Upper lobe of left lung (tissue), 6 donors: ENCODE data around the gene CTSH. TPM values are rescaled to one million over a fixed set of nuclear protein-coding genes. Genes with fewer than 3 reads are reported as not detected.
A peak's percentile ranks its signal among the peaks of the same experiment; 100 is the strongest.

Experiments used
- ATAC-seq, 2 donors: fragments of 200-7000 bp; cut with Tn5 transposase; one replicate each; pipeline ENCODE4 v1.9.1; 2022; ENCODE audit warnings: mild to moderate bottlenecking in 2 of 2, moderate library complexity in 2 of 2; ENCODE audit not compliant: low FRiP score in 2 of 2
- DNase-seq, 2 donors: peaks; one replicate each; pipeline ENCODE4 v3.0.0-alpha.2; 2019 to 2020
- H3K27ac ChIP-seq, 4 donors: fragments of 200-600 bp; sonication (generic); one replicate each; pipeline ENCODE4 v1.5.1; 2016 to 2019
- H3K27me3 ChIP-seq, 4 donors: fragments of 200-600 bp; sonication (generic); one replicate each; pipeline ENCODE4 v1.5.1; 2017 to 2019
- H3K36me3 ChIP-seq, 4 donors: fragments of 200-600 bp; sonication (generic); one replicate each; pipeline ENCODE4 v1.5.1; 2016 to 2019
- H3K4me1 ChIP-seq, 4 donors: fragments of 200-600 bp; sonication (generic); one replicate each; pipeline ENCODE4 v1.5.1; 2018 to 2019
- H3K4me3 ChIP-seq, 4 donors: fragments of 200-600 bp; sonication (generic); one replicate each; pipeline ENCODE4 v1.5.1; 2017 to 2019; ENCODE audit warnings: mild to moderate bottlenecking in 2 of 4, moderate library complexity in 1 of 4
- H3K9me3 ChIP-seq, 4 donors: fragments of 200-600 bp; sonication (generic); one replicate each; pipeline ENCODE4 v1.5.1; 2018 to 2019
- EP300 ChIP-seq, 4 donors: sonication (generic); formaldehyde crosslinking; IDR thresholded peaks; one replicate each; pipeline ENCODE4 v1.5.1; 2017; ENCODE audit warnings: antibody characterized with exemption in 4 of 4, control low read depth in 2 of 4
- POLR2A ChIP-seq, 4 donors: fragments of 450-650 bp; IDR thresholded peaks; one replicate each; pipeline ENCODE4 v1.5.1; 2016 to 2017; ENCODE audit warnings: antibody characterized with exemption in 4 of 4, mild to moderate bottlenecking in 2 of 4
- POLR2AphosphoS5 ChIP-seq, 2 donors: sonication (generic); formaldehyde crosslinking; IDR thresholded peaks; one replicate each; pipeline ENCODE4 v1.5.1; 2017; ENCODE audit warnings: antibody characterized with exemption in 2 of 2
- WGBS, 2 donors: methylation state at CpG; one replicate each; pipeline ENCODE4 v1.1.5; 2017 to 2018; 5-methylcytosine and 5-hydroxymethylcytosine counted together
- total RNA-seq, 6 donors: library from RNA; depleted of rRNA in 4 of 6; stranded (reverse); fragments of >200 nt in 4 of 6; gene quantifications; one replicate each; pipeline versions ENCODE4 v1.1.0 to v1.2.1, GENCODE V29; 2016 to 2021
- TF ChIP-seq, protein P1 (sequence below), 6 experiments: fragments of 450-650 bp in 4 of 6; fragments of 200-600 bp in 2 of 6; sonication (generic) in 2 of 6; IDR thresholded peaks; one replicate each; pipeline ENCODE4 v1.5.1; 2016 to 2019; ENCODE audit warnings: antibody characterized with exemption in 6 of 6
- donor health status: DM: no; HTN: no; CAD: no; lungs with moderate emphysema.
- donor health status: DM: no; HTN: yes; CAD: no; lungs with severe emphysema.

CTSH gene
- total RNA-seq, 6 donors from 2014 or later: 699 to 3,907 (median 1,498) TPM

DNA sequence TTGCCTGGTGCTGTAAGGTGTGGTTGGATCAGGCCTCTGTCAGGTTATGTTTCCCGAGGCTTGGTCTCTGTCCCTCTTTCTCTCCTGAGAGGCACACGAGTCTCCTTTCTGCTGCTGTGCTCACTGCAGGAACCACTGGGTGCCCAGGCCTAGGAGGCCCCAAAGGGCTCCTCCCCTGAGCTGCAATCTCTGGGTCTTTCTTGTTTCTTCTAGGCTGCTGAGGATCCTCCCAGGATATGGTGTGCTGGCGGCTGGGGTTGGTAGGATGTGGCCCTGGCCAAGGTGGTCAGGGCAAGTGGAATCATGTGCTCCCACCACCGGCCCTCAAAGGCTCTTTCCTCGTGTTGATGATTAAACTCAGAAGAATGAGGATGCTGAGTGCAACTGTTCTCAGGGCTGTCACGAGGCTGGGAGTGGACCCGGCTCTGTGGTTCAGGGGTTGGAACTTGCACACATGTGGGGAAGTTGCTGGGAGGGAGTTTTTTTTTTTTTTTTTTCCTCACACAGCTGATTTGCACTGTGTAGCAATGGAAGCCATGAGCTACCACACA, 43.6 kb upstream of the CTSH start:
- Histone ChIP-seq H3K27ac (peak overlapping the region; percentile 35 to 89 (median 78)), H3K4me3 (no peak overlapping the region), H3K4me1 (peaks cover 11 to 58% (median 38%) of the 10 kb centered on the region in 4 donors), H3K27me3 (no peaks in the 10 kb centered on the region), H3K36me3 (no peaks in the 10 kb centered on the region), H3K9me3 (no peaks in the 10 kb centered on the region)
- DNase-seq (peak in 1 of 2 donors; percentile 94), ATAC-seq (peak; percentile 89 to 92)
- TF ChIP-seq, protein P1, sequence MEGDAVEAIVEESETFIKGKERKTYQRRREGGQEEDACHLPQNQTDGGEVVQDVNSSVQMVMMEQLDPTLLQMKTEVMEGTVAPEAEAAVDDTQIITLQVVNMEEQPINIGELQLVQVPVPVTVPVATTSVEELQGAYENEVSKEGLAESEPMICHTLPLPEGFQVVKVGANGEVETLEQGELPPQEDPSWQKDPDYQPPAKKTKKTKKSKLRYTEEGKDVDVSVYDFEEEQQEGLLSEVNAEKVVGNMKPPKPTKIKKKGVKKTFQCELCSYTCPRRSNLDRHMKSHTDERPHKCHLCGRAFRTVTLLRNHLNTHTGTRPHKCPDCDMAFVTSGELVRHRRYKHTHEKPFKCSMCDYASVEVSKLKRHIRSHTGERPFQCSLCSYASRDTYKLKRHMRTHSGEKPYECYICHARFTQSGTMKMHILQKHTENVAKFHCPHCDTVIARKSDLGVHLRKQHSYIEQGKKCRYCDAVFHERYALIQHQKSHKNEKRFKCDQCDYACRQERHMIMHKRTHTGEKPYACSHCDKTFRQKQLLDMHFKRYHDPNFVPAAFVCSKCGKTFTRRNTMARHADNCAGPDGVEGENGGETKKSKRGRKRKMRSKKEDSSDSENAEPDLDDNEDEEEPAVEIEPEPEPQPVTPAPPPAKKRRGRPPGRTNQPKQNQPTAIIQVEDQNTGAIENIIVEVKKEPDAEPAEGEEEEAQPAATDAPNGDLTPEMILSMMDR (IDR thresholded peaks at IDR 0.05): no peak
- TF ChIP-seq POLR2AphosphoS5 (IDR thresholded peaks at IDR 0.05) (peak in 1 of 2 donors; percentile 80), POLR2A (IDR thresholded peaks at IDR 0.05) (peak in 2 of 4 donors; percentile 27 to 75), EP300 (IDR thresholded peaks at IDR 0.05) (peak in 3 of 4 donors; percentile 39 to 99 (median 55))
- 20 to 42% methylated on average over 5 to 7 of the region's 7 CpGs for WGBS, 2 donors

DNA sequence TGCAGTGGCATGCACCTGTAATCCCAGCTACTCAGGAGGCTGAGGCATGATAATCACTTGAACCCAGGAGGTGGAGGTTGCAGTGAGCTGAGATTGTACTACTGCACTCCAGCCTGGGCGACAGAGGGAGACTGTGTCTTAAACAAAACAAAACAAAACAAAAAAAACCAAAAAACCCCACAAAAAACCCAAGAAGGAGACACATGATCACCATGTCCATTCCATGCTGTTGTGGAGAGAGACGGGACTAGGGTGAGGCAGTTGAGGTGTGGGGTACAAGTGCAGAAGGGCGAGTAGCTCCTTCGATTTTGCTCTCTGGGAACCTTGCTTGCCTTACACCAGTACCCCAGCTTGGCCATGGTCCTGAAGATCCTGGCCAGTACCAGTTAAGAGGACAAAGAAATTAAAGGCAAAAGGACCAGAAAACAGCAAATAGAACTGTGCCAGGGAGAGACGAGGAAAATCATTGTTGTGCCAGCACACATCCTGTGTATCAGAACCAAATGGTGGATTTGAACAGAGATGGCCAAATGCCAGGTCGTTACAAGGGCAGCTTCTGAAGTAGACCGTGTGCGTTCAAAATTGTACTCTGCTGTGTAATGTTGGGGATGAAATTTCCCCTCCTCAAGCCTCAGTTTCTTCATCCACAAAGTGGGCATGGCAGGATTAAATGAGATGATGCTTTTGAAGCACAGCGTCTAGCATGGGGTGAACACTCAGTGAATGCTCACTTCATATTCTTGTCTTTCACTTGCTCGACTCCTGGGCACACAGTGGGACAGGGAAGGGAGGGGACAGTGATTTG, 42.9 kb upstream of the CTSH start:
- WGBS, 2 donors: 57 to 60% methylated on average over 10 of the region's 10 CpGs
- Histone ChIP-seq H3K36me3 (no peaks in the 10 kb centered on the region), H3K4me1 (peaks cover 11 to 51% (median 35%) of the 10 kb centered on the region in 4 donors), H3K27me3 (no peaks in the 10 kb centered on the region), H3K4me3 (no peak overlapping the region), H3K9me3 (no peaks in the 10 kb centered on the region), H3K27ac (peak overlapping the region; percentile 35 to 86 (median 78))
- TF ChIP-seq EP300 (IDR thresholded peaks at IDR 0.05): no peak
- no peak for TF ChIP-seq POLR2AphosphoS5 (IDR thresholded peaks at IDR 0.05)
- TF ChIP-seq, protein P1 (IDR thresholded peaks at IDR 0.05): no peak
- TF ChIP-seq POLR2A (IDR thresholded peaks at IDR 0.05): no peak
- DNase-seq: no peak
- peak in 1 of 2 donors; percentile 2 for ATAC-seq

DNA sequence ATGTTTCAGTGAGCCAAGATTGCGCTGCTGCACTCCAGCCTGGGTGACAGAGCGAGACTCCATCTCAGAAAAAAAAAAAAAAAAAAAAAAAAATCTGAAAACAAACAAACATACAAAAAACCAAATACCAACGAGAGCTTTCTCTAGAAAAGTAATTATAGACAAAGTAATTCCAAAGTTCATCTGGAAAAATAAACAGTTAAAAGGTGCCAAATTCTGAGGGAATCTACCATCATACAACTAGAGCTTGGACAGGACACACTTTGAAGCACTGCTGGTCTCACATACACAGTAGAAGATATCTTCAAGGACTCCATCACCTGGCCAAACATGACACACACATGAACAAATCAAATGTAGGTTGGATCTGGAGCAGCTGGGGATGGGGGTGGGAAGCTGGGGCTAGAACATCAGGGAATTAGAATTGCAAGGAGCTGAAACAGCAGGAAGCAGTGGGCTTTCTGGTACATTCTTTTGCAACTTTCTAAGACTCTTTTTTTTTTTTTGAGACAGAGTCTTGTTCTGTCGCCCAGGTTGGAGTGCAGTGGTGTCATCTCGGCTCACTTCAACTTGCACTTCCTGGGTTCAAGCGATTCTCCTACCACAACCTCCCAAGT, 41.1 kb upstream of the CTSH start:
- DNase-seq (no peak), ATAC-seq (no peak)
- no peaks in the 10 kb centered on the region for H3K9me3 ChIP-seq
- 84 to 89% methylated on average over 6 of the region's 6 CpGs for WGBS, 2 donors
- H3K27me3 ChIP-seq: no peaks in the 10 kb centered on the region
- H3K4me3 ChIP-seq: no peak overlapping the region
- H3K36me3 ChIP-seq: no peaks in the 10 kb centered on the region
- peaks cover 8 to 33% (median 27%) of the 10 kb centered on the region in 4 donors for H3K4me1 ChIP-seq
- TF ChIP-seq POLR2A (IDR thresholded peaks at IDR 0.05) (no peak), POLR2AphosphoS5 (IDR thresholded peaks at IDR 0.05) (no peak), EP300 (IDR thresholded peaks at IDR 0.05) (no peak)
- TF ChIP-seq, protein P1 (IDR thresholded peaks at IDR 0.05): no peak
- no peak overlapping the region for H3K27ac ChIP-seq

DNA sequence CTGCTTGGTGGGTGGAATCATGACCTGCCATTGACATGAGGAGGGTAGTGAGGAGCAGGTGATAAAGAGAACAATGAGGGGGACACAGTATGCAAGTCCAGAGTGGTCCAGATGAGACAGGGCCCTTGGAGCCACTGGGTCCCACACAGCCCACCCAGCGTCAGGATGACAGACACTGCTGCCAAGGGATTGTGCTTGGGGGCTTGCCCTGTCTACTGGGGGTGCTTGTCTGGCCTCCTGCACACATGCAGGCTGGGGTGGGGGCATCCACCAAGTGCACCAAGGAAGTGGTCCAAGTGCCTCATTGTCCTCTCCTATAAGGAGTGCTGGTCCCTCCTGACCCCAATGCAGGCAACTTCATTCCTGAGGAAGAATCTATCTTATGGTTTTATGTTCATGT, 39.2 kb upstream of the CTSH start:
- H3K9me3 ChIP-seq: no peaks in the 10 kb centered on the region
- H3K4me3 ChIP-seq: no peak overlapping the region
- 89% methylated on average over 1 of the region's 1 CpG; no CpG with 5 or more reads in 1 of the 2 donors for WGBS, 2 donors
- peaks cover 8 to 23% (median 20%) of the 10 kb centered on the region in 4 donors for H3K4me1 ChIP-seq
- no peak for DNase-seq
- peak overlapping the region in 1 of 4 donors; percentile 44 for H3K27ac ChIP-seq
- no peaks in the 10 kb centered on the region for H3K27me3 ChIP-seq
- ATAC-seq: no peak
- H3K36me3 ChIP-seq: no peaks in the 10 kb centered on the region
- TF ChIP-seq EP300 (IDR thresholded peaks at IDR 0.05) (no peak), POLR2A (IDR thresholded peaks at IDR 0.05) (no peak), POLR2AphosphoS5 (IDR thresholded peaks at IDR 0.05) (no peak)
- TF ChIP-seq, protein P1 (IDR thresholded peaks at IDR 0.05): no peak
